Activated CD4-positive, alpha-beta T cell treated with anti-CD3 and anti-CD28 coated beads, Interleukin-2, Interleukin-4, amounts not matched to agents 100 ng/mL and 50 ng/mL, durations not matched to agents 16 hours and 8 hours (primary cell): ENCODE results near the gene ZSCAN2.
A peak's percentile ranks its signal among the peaks of the same experiment; 100 is the strongest.
"Not testable (repeated sequence)": the region's sequence is repeated elsewhere in the genome, so short reads cannot be mapped to it uniquely, and the experiment has no call there.

Experiments used
- DNase-seq: peaks from one replicate; pipeline ENCODE4 v3.0.0-alpha.2; 2020; ENCODE audit warnings: low spot score

The ZSCAN2 gene

GRCh38 chr15:84600687-84601554 lies at the start of gene ZSCAN2:
Gene ZSCAN2, plus strand, starts transcription at chr15:84601009. Its CDS starts 2,919 bp downstream, at chr15:84603928.
- peak; percentile 96 for DNase-seq

- not testable (repeated sequence) for DNase-seq
These were observed 49.2 kb upstream of the ZSCAN2 start for GRCh38 chr15:84551624-84552023.

GRCh38 chr15:84552896-84553295 lies 47.9 kb upstream of the ZSCAN2 start:
- no peak for DNase-seq

- DNase-seq = not testable (repeated sequence)
These were observed 44.1 kb upstream of the ZSCAN2 start for GRCh38 chr15:84556690-84557089.

GRCh38 chr15:84568021-84568420 lies 32.8 kb upstream of the ZSCAN2 start:
- DNase-seq = not testable (repeated sequence)

- peak; percentile 35 for DNase-seq
These were observed 30.6 kb upstream of the ZSCAN2 start for GRCh38 chr15:84570164-84570735.

- no peak for DNase-seq
These were observed 28.6 kb upstream of the ZSCAN2 start for GRCh38 chr15:84572231-84572630.

GRCh38 chr15:84575493-84575892 lies 25.3 kb upstream of the ZSCAN2 start:
- DNase-seq = no peak

- DNase-seq = not testable (repeated sequence)
These were observed 22.9 kb upstream of the ZSCAN2 start for GRCh38 chr15:84577891-84578290.

GRCh38 chr15:84579261-84579721 lies 21.5 kb upstream of the ZSCAN2 start:
- not testable (repeated sequence) for DNase-seq

- not testable (repeated sequence) for DNase-seq
These were observed 19.0 kb upstream of the ZSCAN2 start for GRCh38 chr15:84581676-84582428.

- peak; percentile 50 for DNase-seq
These were observed 18.1 kb upstream of the ZSCAN2 start for GRCh38 chr15:84582583-84583157.

GRCh38 chr15:84583921-84584320 lies 16.9 kb upstream of the ZSCAN2 start:
- not testable (repeated sequence) for DNase-seq

GRCh38 chr15:84586696-84587095 lies 14.1 kb upstream of the ZSCAN2 start:
- DNase-seq = no peak

- DNase-seq = peak; percentile 90
These were observed 12.5 kb upstream of the ZSCAN2 start for GRCh38 chr15:84588053-84588874.

- no peak for DNase-seq
These were observed 10.4 kb upstream of the ZSCAN2 start for GRCh38 chr15:84590406-84590805.

- no peak for DNase-seq
These were observed 9.0 kb upstream of the ZSCAN2 start for GRCh38 chr15:84591815-84592214.

- no peak for DNase-seq
These were observed 6.1 kb upstream of the ZSCAN2 start for GRCh38 chr15:84594617-84595290.

GRCh38 chr15:84595660-84596059 lies 5.1 kb upstream of the ZSCAN2 start:
- no peak for DNase-seq

- no peak for DNase-seq
These were observed 3.5 kb upstream of the ZSCAN2 start for GRCh38 chr15:84597296-84597695.

GRCh38 chr15:84598250-84598649 lies 2.6 kb upstream of the ZSCAN2 start:
- DNase-seq = peak; percentile 52
